Psoas muscle (tissue), 8 donors: ENCODE data around the gene OPRL1. TPM values are rescaled to one million over a fixed set of nuclear protein-coding genes. Genes with fewer than 3 reads are reported as not detected.

Experiments
- ATAC-seq, 4 donors: fragments of 200-7000 bp; cut with Tn5 transposase; one replicate each; pipeline ENCODE4 v1.9.1; 2020; ENCODE audit warnings: moderate library complexity in 3 of 4, mild to moderate bottlenecking in 2 of 4
- DNase-seq, 2 donors: peaks; one replicate each; pipeline ENCODE4 v3.0.0-alpha.2; 2020
- H3K27ac ChIP-seq: fragments of 200-600 bp; one replicate; pipeline ENCODE4 v1.8.0; 2022
- H3K27me3 ChIP-seq, 3 donors: fragments of 200-600 bp in 1 of 3; one replicate each; pipeline versions ENCODE4 v1.6.1 to v1.8.0; 2013 to 2022; ENCODE audit warnings: low read length in 2 of 3, mild to moderate bottlenecking in 2 of 3, moderate library complexity in 1 of 3; ENCODE audit not compliant: insufficient read depth in 3 of 3
- H3K36me3 ChIP-seq, 2 donors: fragments of 200-600 bp in 1 of 2; one replicate each; pipeline versions ENCODE4 v1.6.1 to v1.8.0; 2013 to 2022; ENCODE audit warnings: low read depth in 1 of 2, mild to moderate bottlenecking in 1 of 2, moderate library complexity in 1 of 2; ENCODE audit not compliant: insufficient read depth in 1 of 2
- H3K4me1 ChIP-seq: fragments of 200-600 bp; one replicate; pipeline ENCODE4 v1.8.0; 2022
- H3K4me3 ChIP-seq: fragments of 200-600 bp; one replicate; pipeline ENCODE4 v1.8.0; 2022; ENCODE audit warnings: mild to moderate bottlenecking
- H3K9me3 ChIP-seq: fragments of 200-600 bp; one replicate; pipeline ENCODE4 v1.8.0; 2022
- CTCF ChIP-seq: fragments of 200-600 bp; IDR thresholded peaks from one replicate; pipeline ENCODE4 v1.8.0; 2022; ENCODE audit warnings: antibody characterized with exemption
- WGBS, 3 donors: extraction: QIAGEN DNeasy Blood & Tissue Kit; methylation state at CpG; one replicate each; pipeline versions ENCODE4 v1.1.6 to v1.1.7; 2013; 5-methylcytosine and 5-hydroxymethylcytosine counted together
- intact Hi-C, 2 donors: fragments of 100-400 bp; cut with DNase I; formaldehyde crosslinking; loops; one replicate each; pipeline versions ENCODE4 v1.11.0 to v1.14.2; 2022
- polyA plus RNA-seq, 3 donors: library from polyadenylated mRNA; stranded (reverse); fragments of 200-250 nt; gene quantifications; one replicate each; pipeline ENCODE4 v1.2.3, GENCODE V29; 2013
- total RNA-seq, 4 donors: library from RNA; stranded (reverse); fragmentation: NEBNext Ultra II Directional in 2 of 4; extraction: Animal tissue kit (Norgen Biotek cat#: 25700) in 2 of 4; gene quantifications; one replicate each; pipeline versions ENCODE4 v1.2.1 to v1.2.4, GENCODE V29; 2021 to 2023
- donor health status: healthy with polysubstance abuse.
- donor health status: DM: no; HTN: no; CAD: no; lungs with moderate emphysema.
- donor health status: Bipolar disorder and iron deficiency.
- donor health status: healthy.
- donor health status: DM: yes; HTN: yes; CAD: no.
- donor health status: DM: no; HTN: no; CAD: no.
- donor health status: DM: no; HTN: no; CAD: no.
- donor health status: DM: yes; HTN: yes; CAD: no.

Gene OPRL1
- total and polyA plus RNA-seq, 7 donors = 0.03 to 0.94 (median 0.17) TPM

- ATAC-seq (no peak), DNase-seq (no peak)
- TF ChIP-seq CTCF = no peak
- H3K27me3 ChIP-seq = peaks cover 0 to 15% (median 2%) of the 10 kb centered on the region in 3 donors
- peaks cover 0 to 1% of the 10 kb centered on the region in 2 donors for H3K36me3 ChIP-seq
- peak overlapping the region; percentile 42 for H3K27ac ChIP-seq
- intact Hi-C loops = no loop called here
- peaks cover 16% of the 10 kb centered on the region for H3K4me1 ChIP-seq
- H3K4me3 ChIP-seq = peak overlapping the region; percentile 76
- 22 to 45% (median 27%) methylated on average over 4 of the region's 4 CpGs for WGBS, 3 donors
- no peaks in the 10 kb centered on the region for H3K9me3 ChIP-seq
These were observed 979 bp upstream of the OPRL1 start for GRCh38 chr20:64078934-64079272.

GRCh38 chr20:64079273-64080012 is 439 bp upstream of the OPRL1 start, which contains the start of gene RGS19:
TSS of gene RGS19 (minus strand) at chr20:64079518. CDS start at chr20:64076886, 2,632 bp downstream.
- peak; percentile 51 to 73 (median 60) for ATAC-seq
- TF ChIP-seq CTCF = no peak
- DNase-seq = peak; percentile 81 to 85
- peak within 1 kb of the TSS; percentile 76 for H3K4me3 ChIP-seq
- H3K36me3 ChIP-seq = no peaks in the 10 kb centered on the region
- H3K27me3 ChIP-seq = peaks cover 0 to 21% (median 3%) of the 10 kb centered on the region in 3 donors
- peak within 1 kb of the TSS; percentile 53 for H3K27ac ChIP-seq
- 1 to 3% (median 1%) methylated on average over 21 to 73 of the region's 73 CpGs for WGBS, 3 donors
- intact Hi-C loops = no loop called here
- peaks cover 20% of the 10 kb centered on the region for H3K4me1 ChIP-seq
- no peaks in the 10 kb centered on the region for H3K9me3 ChIP-seq

GRCh38 chr20:64080813-64081623 is 1.1 kb downstream of the OPRL1 start:
- intact Hi-C loops = no loop called here
- Histone ChIP-seq H3K36me3 (no peaks in the 10 kb centered on the region), H3K4me3 (no peak overlapping the region), H3K27ac (no peak overlapping the region), H3K4me1 (peaks cover 20% of the 10 kb centered on the region), H3K9me3 (no peaks in the 10 kb centered on the region), H3K27me3 (peaks cover 0 to 36% (median 10%) of the 10 kb centered on the region in 3 donors)
- 82 to 85% (median 84%) methylated on average over 16 to 17 of the region's 17 CpGs for WGBS, 3 donors
- no peak for TF ChIP-seq CTCF
- DNase-seq (no peak), ATAC-seq (no peak)

- Histone ChIP-seq H3K9me3 (no peaks in the 10 kb centered on the region), H3K27me3 (peaks cover 0 to 42% (median 10%) of the 10 kb centered on the region in 3 donors), H3K27ac (no peak overlapping the region), H3K4me1 (peaks cover 20% of the 10 kb centered on the region), H3K36me3 (no peaks in the 10 kb centered on the region), H3K4me3 (no peak overlapping the region)
- 83 to 87% (median 83%) methylated on average over 6 of the region's 6 CpGs for WGBS, 3 donors
- TF ChIP-seq CTCF = no peak
- DNase-seq (no peak), ATAC-seq (no peak)
- intact Hi-C loops = no loop called here
These were observed 1.7 kb downstream of the OPRL1 start for GRCh38 chr20:64081624-64081964.
